IMR-90 (cell line): ENCODE results near the gene AGBL5. TPM values are rescaled to one million over a fixed set of nuclear protein-coding genes. Genes with fewer than 3 reads are reported as not detected.
A peak's percentile ranks its signal among the peaks of the same experiment; 100 is the strongest.

Experiments used
- ATAC-seq: fragments of 200-7000 bp; cut with Tn5 transposase; 2 replicates; pipeline ENCODE4 v1.9.1; 2020; ENCODE audit warnings: low read depth, mild to moderate bottlenecking, moderate library complexity
- BruUV-seq: library from RNA; stranded (reverse); fragments of 400-500 nt; replicated peaks from 2 replicates; lab custom pipeline; 2021; lab: Mats Ljungman, UMichigan
- CTCF ChIA-PET: fragments of 300-600 bp; formaldehyde crosslinking; extraction: SDS; loops from one replicate; lab custom pipeline; 2021; ENCODE audit warnings: antibody characterized with exemption; lab: Yijun Ruan, JAX
- POLR2A ChIA-PET: fragments of 300-600 bp; sonication (Branson Sonifier 250); formaldehyde crosslinking; loops from one replicate; lab custom pipeline; 2022; ENCODE audit warnings: antibody characterized with exemption; ENCODE audit not compliant: unreplicated experiment; lab: Charles Lee
- DNase-seq: peaks from one replicate; pipeline ENCODE4 v3.0.0; 2013
- H2AFZ ChIP-seq: replicated peaks from 2 replicates; pipeline ENCODE3; 2013; ENCODE audit warnings: low read length, mild to moderate bottlenecking; ENCODE audit not compliant: poor library complexity
- H2AK5ac ChIP-seq: 2 replicates; pipeline ENCODE4 v1.6.1; 2013; ENCODE audit warnings: low read depth, low read length, inconsistent platforms
- H2AK9ac ChIP-seq: replicated peaks from 2 replicates; pipeline ENCODE3; 2013; ENCODE audit warnings: mild to moderate bottlenecking, low read depth, low read length, moderate library complexity; ENCODE audit not compliant: poor library complexity
- H2BK120ac ChIP-seq: 2 replicates; pipeline ENCODE4 v1.6.1; 2013; ENCODE audit warnings: low read depth, low read length, inconsistent platforms
- H2BK15ac ChIP-seq: 3 replicates; pipeline ENCODE4 v1.6.1; 2013; ENCODE audit warnings: low read depth, low read length, inconsistent platforms
- H2BK20ac ChIP-seq: 2 replicates; pipeline ENCODE4 v1.6.1; 2013; ENCODE audit warnings: low read depth, mild to moderate bottlenecking, inconsistent platforms, low read length, moderate library complexity
- H2BK5ac ChIP-seq: 2 replicates; pipeline ENCODE4 v1.6.1; 2013; ENCODE audit warnings: mild to moderate bottlenecking, low read depth, low read length, inconsistent platforms; ENCODE audit not compliant: poor library complexity, severe bottlenecking
- H3K14ac ChIP-seq: replicated peaks from 2 replicates; pipeline ENCODE4 v1.6.1; 2013; ENCODE audit warnings: low read depth, low read length, inconsistent platforms
- H3K18ac ChIP-seq: 2 replicates; pipeline ENCODE4 v1.6.1; 2013; ENCODE audit warnings: low read depth, low read length, control low read depth
- H3K23ac ChIP-seq: 2 replicates; pipeline ENCODE4 v1.6.1; 2013; ENCODE audit warnings: low read depth, low read length, inconsistent platforms
- H3K27ac ChIP-seq: 2 replicates; pipeline ENCODE4 v1.5.1; 2013; ENCODE audit warnings: mild to moderate bottlenecking, control low read depth, low read length; ENCODE audit not compliant: insufficient read depth
- H3K27me3 ChIP-seq: 2 replicates; pipeline ENCODE4 v1.6.1; 2013; ENCODE audit warnings: low read length; ENCODE audit not compliant: control insufficient read depth, insufficient read depth
- H3K36me3 ChIP-seq: 2 replicates; pipeline ENCODE4 v1.6.1; 2013; ENCODE audit warnings: low read length, mixed read lengths; ENCODE audit not compliant: control insufficient read depth, insufficient read depth
- H3K4ac ChIP-seq: 2 replicates; pipeline ENCODE4 v1.6.1; 2013; ENCODE audit warnings: low read depth, low read length, inconsistent platforms
- H3K4me1 ChIP-seq: 2 replicates; pipeline ENCODE4 v1.6.1; 2013; ENCODE audit warnings: low read length, mixed read lengths; ENCODE audit not compliant: control insufficient read depth, insufficient read depth
- H3K4me2 ChIP-seq: 2 replicates; pipeline ENCODE4 v1.6.1; 2013; ENCODE audit warnings: low read depth, mild to moderate bottlenecking, control low read depth, low read length, moderate library complexity
- H3K4me3 ChIP-seq: 2 replicates; pipeline ENCODE4 v1.5.1; 2013; ENCODE audit warnings: low read depth, mild to moderate bottlenecking, control low read depth, low read length, moderate library complexity; ENCODE audit not compliant: insufficient read depth
- H3K56ac ChIP-seq: 2 replicates; pipeline ENCODE4 v1.6.1; 2013; ENCODE audit warnings: low read length, inconsistent platforms; ENCODE audit not compliant: insufficient read depth; ENCODE audit errors: extremely low read depth
- H3K79me1 ChIP-seq, 2 experiments: 2 replicates each; pipeline ENCODE4 v1.6.1; 2013; ENCODE audit warnings: low read length in 2 of 2, inconsistent platforms in 1 of 2, low read depth in 1 of 2
- H3K9ac ChIP-seq: 2 replicates; pipeline ENCODE4 v1.6.1; 2013; ENCODE audit warnings: low read depth, low read length, control low read depth
- H3K9me1 ChIP-seq: 2 replicates; pipeline ENCODE4 v1.6.1; 2013; ENCODE audit warnings: low read length, inconsistent platforms; ENCODE audit not compliant: insufficient read depth
- H3K9me3 ChIP-seq: 2 replicates; pipeline ENCODE4 v1.6.1; 2013; ENCODE audit warnings: low read length; ENCODE audit not compliant: control insufficient read depth, insufficient read depth
- H4K20me1 ChIP-seq: 2 replicates; pipeline ENCODE4 v1.6.1; 2013; ENCODE audit warnings: low read length, inconsistent platforms; ENCODE audit not compliant: insufficient read depth
- H4K5ac ChIP-seq: 2 replicates; pipeline ENCODE4 v1.6.1; 2013; ENCODE audit warnings: mild to moderate bottlenecking, low read depth, low read length, control low read depth
- H4K8ac ChIP-seq, 2 experiments: 2 replicates each; pipeline ENCODE4 v1.6.1; 2013; ENCODE audit warnings: low read depth in 2 of 2, low read length in 2 of 2, control low read depth in 1 of 2, inconsistent platforms in 1 of 2
- H4K91ac ChIP-seq: 2 replicates; pipeline ENCODE4 v1.6.1; 2013; ENCODE audit warnings: low read depth, low read length, inconsistent platforms; ENCODE audit not compliant: insufficient read depth
- BHLHE40 ChIP-seq: fragments of 150-350 bp; IDR thresholded peaks from 2 replicates; pipeline ENCODE4 v1.6.1; 2016; ENCODE audit warnings: mild to moderate bottlenecking, low read depth, low read length
- CEBPB ChIP-seq: IDR thresholded peaks from 2 replicates; pipeline ENCODE4 v1.6.1; 2012; ENCODE audit warnings: low read depth, low read length, improper control_type of control experiment
- CHD1 ChIP-seq: IDR thresholded peaks from 2 replicates; pipeline ENCODE4 v1.6.1; 2012; ENCODE audit warnings: low read depth, low read length, improper control_type of control experiment
- FOS ChIP-seq: fragments of 150-350 bp; IDR thresholded peaks from 2 replicates; pipeline ENCODE4 v1.6.1; 2016; ENCODE audit warnings: low read depth, low read length
- MAZ ChIP-seq: IDR thresholded peaks from 2 replicates; pipeline ENCODE4 v1.6.1; 2012; ENCODE audit warnings: low read depth, mild to moderate bottlenecking, low read length, improper control_type of control experiment, moderate library complexity, borderline replicate concordance
- MXI1 ChIP-seq: IDR thresholded peaks from 2 replicates; pipeline ENCODE4 v1.6.1; 2012; ENCODE audit warnings: low read depth, mild to moderate bottlenecking, low read length, moderate library complexity, borderline replicate concordance
- NFE2L2 ChIP-seq: fragments of 150-350 bp; IDR thresholded peaks from 2 replicates; pipeline ENCODE4 v1.6.1; 2016; ENCODE audit warnings: low read depth, mild to moderate bottlenecking, low read length
- RAD21 ChIP-seq: IDR thresholded peaks from 2 replicates; pipeline ENCODE4 v1.6.1; 2012; ENCODE audit warnings: low read length, improper control_type of control experiment
- RFX5 ChIP-seq: IDR thresholded peaks from 2 replicates; pipeline ENCODE4 v1.8.0; 2012; ENCODE audit warnings: low read depth, mild to moderate bottlenecking, low read length, moderate library complexity
- SMC3 ChIP-seq: fragments of 150-350 bp; IDR thresholded peaks from 2 replicates; pipeline ENCODE4 v1.6.1; 2016; ENCODE audit warnings: low read depth, mild to moderate bottlenecking, antibody characterized with exemption, low read length, moderate library complexity
- WGBS, 2 experiments: methylation state at CpG; one replicate each; pipeline versions ENCODE4 v1.1.5 to v1.1.7; 2013; ENCODE audit warnings: missing lambda C conversion rate in 2 of 2; ENCODE audit not compliant: insufficient read length in 1 of 2; ENCODE audit errors: extremely low coverage in 2 of 2; 5-methylcytosine and 5-hydroxymethylcytosine counted together
- dilution Hi-C: fragments of 300-500 bp; cut with HindIII; formaldehyde crosslinking; loops from one replicate; pipeline ENCODE4 v1.14.3; 2018; ENCODE audit warnings: low sequenced_read_pairs; ENCODE audit not compliant: unreplicated experiment
- in situ Hi-C: fragments of 300-500 bp; cut with MboI; formaldehyde crosslinking; loops from 3 replicates; pipeline ENCODE4 v1.14.3; 2019; ENCODE audit warnings: low sequenced_read_pairs, inconsistent platforms, mixed read lengths
- intact Hi-C: fragments of 100-400 bp; cut with micrococcal nuclease; formaldehyde crosslinking; loops from 2 replicates; pipeline ENCODE4 v1.10.0; 2022
- polyA plus RNA-seq, 3 experiments: library from polyadenylated mRNA; depleted of rRNA; stranded (reverse); fragments of >200 nt; gene quantifications; 2 replicates each; pipeline ENCODE4 v1.2.3, GENCODE V29; 2012; ENCODE audit warnings: low replicate concordance in 1 of 3
- total RNA-seq: library from RNA; depleted of rRNA; stranded (reverse); fragments of >200 nt; gene quantifications from 2 replicates; pipeline ENCODE4 v1.2.3, GENCODE V29; 2012
- TF ChIP-seq, protein P1 (sequence below): fragments of 150-350 bp; IDR thresholded peaks from 2 replicates; pipeline ENCODE4 v1.6.1; 2016; ENCODE audit warnings: low read depth, mild to moderate bottlenecking, low read length, moderate library complexity, borderline replicate concordance
- TF ChIP-seq, protein P2 (sequence below): fragments of 150-350 bp; IDR thresholded peaks from 2 replicates; pipeline ENCODE4 v1.6.1; 2017; ENCODE audit warnings: mild to moderate bottlenecking, antibody characterized with exemption, low read length, low read depth

The AGBL5 gene
- total and polyA plus RNA-seq, 2 of the 4 experiments (the other 2 are of a cell fraction): 19.0 to 26.2 TPM

DNA sequence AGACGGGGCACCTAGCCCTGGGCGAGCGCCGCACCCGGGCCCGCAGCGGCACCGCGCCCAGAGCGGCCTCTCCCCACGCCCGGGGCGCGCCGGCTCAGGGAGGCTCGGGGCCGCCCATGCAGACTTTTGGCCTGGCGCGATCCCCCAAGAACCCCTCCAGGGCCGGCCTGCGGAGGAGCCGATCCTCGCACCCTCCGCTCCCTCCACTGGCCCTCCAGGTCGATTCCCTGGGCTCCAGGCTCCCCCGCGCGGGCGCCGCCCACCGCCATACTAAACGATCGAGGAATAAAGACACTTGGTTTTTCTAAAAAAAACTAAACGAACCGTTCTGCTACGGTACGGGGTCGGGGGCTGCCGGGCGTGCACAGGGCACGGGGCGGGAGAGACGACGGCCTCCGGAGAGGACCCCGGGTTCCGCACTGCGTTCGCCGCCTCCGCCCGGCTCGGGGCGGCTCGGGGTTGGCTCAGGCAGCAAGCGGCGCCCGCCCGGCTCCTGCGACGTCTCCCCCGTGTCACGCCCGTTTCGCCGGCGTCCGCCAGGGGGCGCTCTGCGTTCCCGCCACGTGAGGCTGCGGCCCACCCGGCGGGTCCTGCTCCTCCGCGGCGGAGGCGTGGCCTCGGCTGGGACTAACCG lies 34.7 kb downstream of the AGBL5 start (continued):
- TF ChIP-seq CHD1 (no peak), NFE2L2 (no peak)

DNA sequence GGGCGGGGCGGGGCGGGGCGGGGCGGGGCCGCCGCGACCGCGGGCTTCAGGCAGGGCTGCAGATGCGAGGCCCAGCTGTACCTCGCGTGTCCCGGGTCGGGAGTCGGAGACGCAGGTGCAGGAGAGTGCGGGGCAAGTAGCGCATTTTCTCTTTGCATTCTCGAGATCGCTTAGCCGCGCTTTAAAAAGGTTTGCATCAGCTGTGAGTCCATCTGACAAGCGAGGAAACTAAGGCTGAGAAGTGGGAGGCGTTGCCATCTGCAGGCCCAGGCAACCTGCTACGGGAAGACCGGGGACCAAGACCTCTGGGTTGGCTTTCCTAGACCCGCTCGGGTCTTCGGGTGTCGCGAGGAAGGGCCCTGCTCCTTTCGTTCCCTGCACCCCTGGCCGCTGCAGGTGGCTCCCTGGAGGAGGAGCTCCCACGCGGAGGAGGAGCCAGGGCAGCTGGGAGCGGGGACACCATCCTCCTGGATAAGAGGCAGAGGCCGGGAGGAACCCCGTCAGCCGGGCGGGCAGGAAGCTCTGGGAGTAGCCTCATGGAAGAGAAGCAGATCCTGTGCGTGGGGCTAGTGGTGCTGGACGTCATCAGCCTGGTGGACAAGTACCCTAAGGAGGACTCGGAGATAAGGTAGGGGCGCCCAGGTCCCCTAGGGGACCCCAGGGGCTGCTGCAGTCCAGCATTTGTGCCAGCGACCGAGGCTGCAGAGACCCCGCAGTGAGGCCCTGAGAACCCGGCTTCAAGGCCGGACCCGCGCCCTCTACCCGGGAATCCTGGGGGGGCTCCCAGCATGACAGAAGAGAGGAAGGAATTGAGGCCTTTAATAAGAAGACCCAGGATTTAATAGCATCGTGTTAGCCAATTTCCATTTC lies 35.5 kb downstream of the AGBL5 start, which contains the start of gene KHK:
TSS of gene KHK (plus strand) at position 49 of the 870 bp plus-strand sequence. CDS start at position 537, 488 bp downstream.
- BruUV-seq: no TSS peak
- H3K9me3 ChIP-seq: no peaks in the 10 kb centered on the region
- intact Hi-C loops: loop anchor here (1.0 to 5.0 kb wide), 2 partner anchors 37 to 240 kb away; partner anchors contain the start of gene DPYSL5
- dilution Hi-C loops: no loop called here
- peak within 1 kb of the TSS; percentile 64 for H3K27ac ChIP-seq
- no peaks in the 10 kb centered on the region for H3K27me3 ChIP-seq
- H3K9me1 ChIP-seq: no peaks in the 10 kb centered on the region; the same call in 1 of the 2 replicates
- CTCF ChIA-PET: interaction anchor here (0.6 to 0.7 kb wide), 2 partner anchors 89 to 212 kb away, joined by 3 read pairs; no protein-coding TSS in a partner anchor
- peak within 1 kb of the TSS; percentile 99 for H3K4me2 ChIP-seq
- peaks cover 17% of the 10 kb centered on the region; the same call in 1 of the 2 replicates for H3K36me3 ChIP-seq
- H2AK9ac ChIP-seq: peak within 1 kb of the TSS; percentile 91
- H4K5ac ChIP-seq: no peak within 1 kb of the TSS
- peak within 1 kb of the TSS; percentile 86 for H2AFZ ChIP-seq
- peak within 1 kb of the TSS; percentile 58 for H3K4me3 ChIP-seq
- POLR2A ChIA-PET: no interaction called here
- H3K14ac ChIP-seq: 0 out of 2 replicates have a peak within 1 kb of the TSS, but pooled peaks have one; percentile 11
- H2AK5ac ChIP-seq: peak within 1 kb of the TSS; percentile 51
- no peak within 1 kb of the TSS for H2BK15ac ChIP-seq
- in situ Hi-C loops: no loop called here
- peak within 1 kb of the TSS; percentile 58 for H4K91ac ChIP-seq
- peaks cover 1% of the 10 kb centered on the region; the same call in 1 of the 2 replicates for H4K20me1 ChIP-seq
- peak within 1 kb of the TSS; percentile 36 for H2BK5ac ChIP-seq
- no peak within 1 kb of the TSS for H3K18ac ChIP-seq
- peaks cover 6% of the 10 kb centered on the region for H3K4me1 ChIP-seq
- peak within 1 kb of the TSS; percentile 65 for H3K9ac ChIP-seq
- H2BK120ac ChIP-seq: no peak within 1 kb of the TSS
- H4K8ac ChIP-seq: peak within 1 kb of the TSS; percentile 55 to 76; a peak in 2 of 4 replicates
- ATAC-seq (peak; percentile 4), DNase-seq (no peak)
- 3% methylated on average over 27 of the region's 54 CpGs; no CpG with 5 or more reads in 1 of the 2 experiments for WGBS, 2 experiments
- H3K4ac ChIP-seq: peak within 1 kb of the TSS; percentile 63
- 0 out of 2 replicates have a peak within 1 kb of the TSS, but pooled peaks have one; percentile 17 for H3K23ac ChIP-seq
- peaks cover 0 to 20% of the 10 kb centered on the region in 2 experiments; a peak in 2 of 4 replicates for H3K79me1 ChIP-seq
- no peak within 1 kb of the TSS for H3K56ac ChIP-seq
- H2BK20ac ChIP-seq: no peak within 1 kb of the TSS
- TF ChIP-seq RFX5 (no peak), MXI1 (no peak), NFE2L2 (no peak), MAZ (no peak), CHD1 (no peak), FOS (no peak), RAD21 (no peak), CEBPB (no peak), BHLHE40 (no peak), SMC3 (no peak)
- TF ChIP-seq, protein P1, sequence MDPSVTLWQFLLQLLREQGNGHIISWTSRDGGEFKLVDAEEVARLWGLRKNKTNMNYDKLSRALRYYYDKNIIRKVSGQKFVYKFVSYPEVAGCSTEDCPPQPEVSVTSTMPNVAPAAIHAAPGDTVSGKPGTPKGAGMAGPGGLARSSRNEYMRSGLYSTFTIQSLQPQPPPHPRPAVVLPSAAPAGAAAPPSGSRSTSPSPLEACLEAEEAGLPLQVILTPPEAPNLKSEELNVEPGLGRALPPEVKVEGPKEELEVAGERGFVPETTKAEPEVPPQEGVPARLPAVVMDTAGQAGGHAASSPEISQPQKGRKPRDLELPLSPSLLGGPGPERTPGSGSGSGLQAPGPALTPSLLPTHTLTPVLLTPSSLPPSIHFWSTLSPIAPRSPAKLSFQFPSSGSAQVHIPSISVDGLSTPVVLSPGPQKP: no peak
- TF ChIP-seq, protein P2, sequence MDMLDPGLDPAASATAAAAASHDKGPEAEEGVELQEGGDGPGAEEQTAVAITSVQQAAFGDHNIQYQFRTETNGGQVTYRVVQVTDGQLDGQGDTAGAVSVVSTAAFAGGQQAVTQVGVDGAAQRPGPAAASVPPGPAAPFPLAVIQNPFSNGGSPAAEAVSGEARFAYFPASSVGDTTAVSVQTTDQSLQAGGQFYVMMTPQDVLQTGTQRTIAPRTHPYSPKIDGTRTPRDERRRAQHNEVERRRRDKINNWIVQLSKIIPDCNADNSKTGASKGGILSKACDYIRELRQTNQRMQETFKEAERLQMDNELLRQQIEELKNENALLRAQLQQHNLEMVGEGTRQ: no peak
